COR-L47 (cell line): ENCODE measurements around the gene FOSL2.
A peak's percentile ranks its signal among the peaks of the same experiment; 100 is the strongest.

Experiments
- DNase-seq: peaks from one replicate; lab custom pipeline; 2025; lab: John Stamatoyannopoulos, UW

The FOSL2 gene

DNA sequence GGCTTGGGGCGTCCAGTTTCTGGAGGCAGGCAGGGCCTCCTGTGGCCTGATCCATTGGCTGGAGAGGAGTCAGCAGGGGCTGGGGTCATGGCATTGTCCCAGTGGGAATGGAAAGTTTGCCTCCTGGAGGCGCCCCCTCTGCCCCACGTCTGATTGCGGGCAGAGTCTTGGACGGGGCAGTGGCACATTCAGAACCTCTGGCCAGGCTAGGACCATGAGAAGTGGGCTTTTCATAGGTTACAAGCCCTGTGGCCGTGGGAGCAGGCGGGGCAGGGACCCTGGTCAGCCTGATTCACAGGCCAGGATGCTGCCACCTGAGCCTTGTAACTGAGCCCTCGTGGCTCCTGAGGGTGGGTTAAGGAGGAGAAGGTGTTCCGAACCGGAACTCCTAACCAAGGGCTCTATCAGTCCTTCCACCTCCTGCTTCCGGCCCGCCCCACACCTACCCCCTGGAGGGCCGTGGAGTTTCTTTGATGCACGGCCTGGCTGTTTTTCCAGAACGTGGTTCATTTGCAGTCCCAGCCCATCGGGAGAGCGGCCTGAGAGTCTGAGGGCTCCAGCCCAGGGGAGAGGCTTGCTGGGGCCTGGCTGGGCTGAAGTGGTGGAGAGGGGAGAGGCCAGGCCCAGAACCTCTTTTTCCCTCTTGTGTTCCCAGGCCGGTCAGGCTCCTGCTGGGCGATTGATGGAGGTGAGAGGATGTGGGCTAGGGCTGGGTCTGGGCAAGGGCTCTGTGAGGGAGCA lies 59.3 kb downstream of the FOSL2 start:
- DNase-seq, result no peak

DNA sequence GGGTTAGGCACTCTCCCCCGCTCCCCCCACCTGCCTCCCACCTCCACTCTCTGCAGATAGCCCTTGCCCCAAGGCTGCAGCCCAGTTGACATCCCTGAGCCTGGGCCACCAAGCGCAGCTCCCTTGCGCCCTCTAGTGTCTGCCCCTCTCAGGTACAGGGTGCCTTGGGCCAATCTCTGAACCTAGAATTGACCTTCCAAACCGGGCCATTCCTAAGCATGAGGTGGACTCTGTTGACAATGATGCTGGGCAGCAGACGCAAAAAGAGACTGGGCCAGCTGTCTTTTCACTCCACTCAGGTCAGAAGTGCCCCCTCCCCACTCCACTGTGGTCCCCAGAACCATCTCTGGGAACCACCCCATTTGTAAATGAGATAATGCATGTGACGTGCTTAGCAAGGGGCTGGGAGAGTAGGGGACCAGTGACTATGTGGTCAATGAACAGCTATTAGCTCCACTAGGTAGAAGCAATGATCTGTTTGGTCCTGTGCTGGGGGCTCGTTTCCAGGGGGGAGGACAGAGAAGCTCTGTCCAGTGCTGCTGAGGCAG lies 60.0 kb downstream of the FOSL2 start:
- peak; percentile 25 for DNase-seq

DNA sequence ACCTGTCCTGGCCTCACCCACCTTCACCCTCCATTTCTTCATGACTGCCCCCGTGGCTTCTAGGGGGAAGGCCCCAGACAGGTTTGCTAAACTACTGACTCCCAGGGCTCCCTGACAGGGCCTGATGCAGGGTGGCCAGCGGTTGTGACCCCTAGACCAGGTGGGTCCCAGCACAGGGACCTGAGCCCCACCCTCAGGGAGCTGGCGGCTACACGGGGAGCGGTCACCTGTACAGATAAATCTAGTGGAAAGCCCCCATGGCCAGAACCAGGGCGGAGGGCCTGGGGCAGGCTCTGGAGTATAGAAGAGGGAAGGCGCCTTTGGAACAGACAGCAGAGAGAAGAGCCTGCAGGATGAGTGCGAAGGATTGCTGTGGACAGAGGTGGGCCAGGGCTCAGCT lies 60.7 kb downstream of the FOSL2 start:
- DNase-seq, result no peak

DNA sequence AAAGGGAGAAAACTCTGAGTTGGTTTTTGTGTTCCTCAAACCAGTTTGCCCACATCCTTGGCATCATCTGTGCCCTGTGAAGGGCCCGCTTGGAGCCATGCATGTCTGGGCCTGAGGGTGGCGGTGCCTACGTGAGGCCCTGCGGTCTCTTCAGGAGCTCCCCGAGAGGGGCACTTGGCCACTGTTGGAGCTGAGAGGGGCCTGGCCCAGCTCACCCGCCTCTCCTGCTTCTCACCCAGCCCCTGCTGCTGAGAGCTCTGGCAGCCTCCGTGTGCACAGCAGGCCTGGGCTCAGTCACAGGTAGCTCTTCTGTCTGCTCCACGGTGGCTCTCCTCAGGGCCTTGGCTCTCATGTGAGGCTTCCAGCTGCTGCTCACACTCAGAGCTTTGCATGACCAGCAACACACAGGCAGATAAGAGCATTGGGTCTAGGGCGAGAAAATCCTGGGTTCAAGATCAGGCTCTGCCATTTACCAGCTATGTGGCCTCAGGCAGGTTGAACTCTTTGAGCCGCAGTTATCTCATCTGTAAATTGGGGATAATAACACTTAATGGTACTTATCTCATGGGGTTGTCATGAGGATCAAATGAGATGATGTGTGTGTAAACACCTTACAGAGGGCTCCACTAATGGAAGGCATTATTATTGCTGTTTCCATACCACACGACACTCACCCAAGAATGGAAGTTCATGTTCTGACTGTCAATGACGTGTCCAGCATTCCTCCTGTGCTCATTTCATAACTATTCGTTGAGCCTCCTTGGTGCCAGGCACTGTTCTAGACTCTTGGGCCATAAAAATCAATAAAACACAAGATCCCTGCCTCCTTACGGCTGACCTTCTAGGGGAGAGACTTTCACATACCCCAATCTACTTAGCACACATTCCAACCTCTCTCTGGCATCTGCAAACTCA lies 61.6 kb downstream of the FOSL2 start:
- DNase-seq, result no peak

DNA sequence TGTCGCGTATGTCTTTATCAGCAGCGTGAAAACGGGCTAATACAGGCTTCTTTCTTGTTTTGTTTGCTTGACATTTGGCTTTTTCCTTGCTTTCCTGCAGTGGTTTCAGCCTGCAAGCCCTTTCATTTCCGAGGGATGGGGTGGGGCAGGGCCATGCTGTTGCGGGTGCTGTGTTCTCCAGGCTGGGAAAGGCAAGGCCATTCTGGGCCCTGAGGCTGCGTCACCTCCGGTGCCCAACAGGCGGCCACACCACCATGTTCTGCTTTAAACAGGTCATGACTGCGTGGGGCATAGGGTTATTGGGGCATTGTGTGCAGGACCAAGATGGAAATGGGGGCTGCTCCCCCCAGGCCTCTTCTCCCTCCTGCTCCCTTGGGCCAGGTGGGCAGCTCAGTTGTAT lies 64.6 kb downstream of the FOSL2 start:
- no peak for DNase-seq

DNA sequence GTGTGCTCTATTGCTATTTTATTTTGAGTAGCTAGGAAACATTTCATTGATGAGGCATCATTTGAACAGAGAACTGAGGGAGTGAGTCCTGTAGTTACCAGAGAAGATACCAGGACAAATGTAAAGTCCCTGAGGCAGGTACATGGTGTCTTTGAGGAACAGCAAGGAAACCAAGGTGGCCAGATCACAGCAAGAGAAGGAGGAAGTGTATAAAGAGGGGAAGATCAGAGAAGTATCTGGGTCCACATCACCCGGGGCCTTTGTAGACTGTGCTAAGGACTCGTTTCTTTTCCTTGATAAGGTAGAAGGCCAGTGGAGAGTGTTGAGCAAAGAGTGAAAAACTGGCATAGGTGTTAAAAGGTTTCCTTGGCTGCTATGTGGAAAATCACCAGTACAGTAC lies 68.4 kb downstream of the FOSL2 start:
- DNase-seq, result no peak

DNA sequence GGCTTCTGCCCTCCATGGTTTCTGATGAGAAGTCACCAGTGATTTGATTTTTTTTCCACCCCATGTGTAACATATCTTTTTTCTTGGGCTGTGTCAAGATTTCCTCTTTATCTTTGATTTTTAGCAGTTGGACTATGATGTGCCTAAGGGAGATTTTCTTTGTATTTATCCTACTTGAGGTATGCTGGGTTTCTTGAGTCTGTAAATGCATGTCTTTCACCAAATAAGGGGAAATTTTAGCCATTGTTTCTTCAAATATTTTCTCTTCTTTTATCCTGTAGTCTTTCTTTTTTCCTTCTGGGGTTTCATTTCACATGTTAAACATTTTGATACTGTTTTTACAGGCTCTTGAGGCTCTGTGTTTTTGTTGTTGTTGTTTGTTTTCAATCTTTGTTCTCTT lies 69.5 kb downstream of the FOSL2 start:
- no peak for DNase-seq

DNA sequence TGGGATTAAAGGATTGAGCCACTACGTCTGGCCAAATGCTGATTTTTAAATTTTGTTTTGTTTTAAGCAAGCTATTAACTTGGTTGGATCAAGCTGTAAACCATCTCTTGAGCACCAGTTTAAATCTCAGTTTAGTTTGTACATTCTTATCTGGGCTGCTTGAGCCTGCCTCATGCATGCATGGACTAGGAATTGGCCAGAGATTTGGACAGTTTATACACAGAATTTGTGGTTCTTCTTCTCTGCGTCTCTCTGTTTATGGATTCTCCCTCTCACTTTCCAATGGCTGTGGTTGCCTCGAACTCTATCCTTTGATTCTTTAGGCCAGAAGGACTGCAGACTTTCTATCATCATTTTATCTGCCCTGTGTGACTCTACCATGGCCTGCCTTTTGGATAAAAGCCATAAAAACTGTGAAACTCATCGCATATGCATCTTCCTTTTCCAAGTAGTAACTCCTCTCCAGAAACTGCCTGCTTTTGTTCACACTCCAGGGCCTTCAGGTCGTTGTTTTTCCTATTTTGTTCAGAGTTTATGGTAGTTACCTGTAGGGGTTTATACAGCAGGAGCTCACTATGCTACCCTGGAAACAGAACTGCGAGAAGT lies 70.7 kb downstream of the FOSL2 start:
- no peak for DNase-seq

DNA sequence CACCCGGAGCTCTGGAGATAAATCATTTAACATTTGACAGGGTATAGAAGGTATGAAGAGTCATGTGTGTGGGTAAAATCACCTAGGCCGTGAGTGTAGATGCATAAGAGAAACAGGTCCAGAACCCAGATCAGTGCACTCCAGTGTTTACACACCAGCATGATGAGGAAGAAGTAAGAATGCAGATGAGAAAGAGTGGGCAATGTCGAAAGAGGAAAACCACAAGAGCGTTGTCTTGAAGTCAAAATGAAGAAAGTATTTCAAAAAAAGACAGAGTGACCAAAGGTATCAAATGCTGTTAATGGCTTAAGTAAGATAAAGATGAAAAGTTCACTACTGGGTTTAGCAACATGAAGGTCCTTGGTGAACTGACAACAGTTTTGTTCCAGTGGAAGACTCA lies 71.2 kb downstream of the FOSL2 start:
- DNase-seq, result no peak

DNA sequence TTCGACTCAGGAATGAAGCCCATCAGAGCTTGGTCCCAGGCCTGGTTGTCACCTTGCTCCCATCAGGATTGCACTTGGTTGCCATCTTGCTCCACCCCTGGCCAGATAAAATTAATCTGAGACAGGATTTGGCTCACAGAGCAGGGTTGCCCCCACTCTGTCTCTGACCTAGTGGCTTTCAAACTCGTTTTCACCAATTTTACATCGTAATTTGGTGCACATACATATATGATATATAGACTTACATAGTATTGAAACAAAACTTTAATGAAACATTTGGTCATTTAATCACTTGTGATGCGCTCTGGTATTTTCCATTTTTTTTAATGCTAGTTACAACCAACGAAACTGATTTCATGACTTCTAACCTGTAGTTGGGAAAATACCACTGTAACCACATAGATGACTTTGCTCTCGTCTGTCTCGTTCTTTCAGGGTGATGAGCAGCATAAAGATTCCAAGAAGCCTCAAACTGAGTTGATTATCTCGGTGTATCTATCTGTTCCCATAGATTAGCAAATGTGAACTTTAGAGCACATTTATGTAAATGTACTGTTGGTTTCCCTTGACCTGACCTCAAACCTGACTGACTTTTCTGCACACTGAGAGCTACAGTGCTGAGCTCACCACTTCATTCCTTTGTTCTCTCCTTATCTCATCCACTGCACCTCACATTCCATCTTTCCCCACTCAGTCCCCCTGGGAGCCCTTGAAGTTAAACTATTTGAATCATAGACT lies 72.7 kb downstream of the FOSL2 start:
- no peak for DNase-seq
